Activated CD4-positive, alpha-beta T cell treated with anti-CD3 and anti-CD28 coated beads, Interleukin-2, Interleukin-6, amounts not matched to agents 100 ng/mL and 50 ng/mL, durations not matched to agents 16 hours and 8 hours (primary cell): ENCODE results near the gene CCDC191.

ENCODE experiments used
- DNase-seq: peaks from one replicate; pipeline ENCODE4 v3.0.0-alpha.2; 2020

Gene CCDC191

GRCh38 chr3:113952921-113953320, 103.4 kb downstream of the CCDC191 start:
- DNase-seq: no peak

GRCh38 chr3:113948015-113948917, 108.1 kb downstream of the CCDC191 start:
- DNase-seq: peak; percentile 34

GRCh38 chr3:113947372-113948014, 108.8 kb downstream of the CCDC191 start, which contains the start of gene ZDHHC23:
TSS of gene ZDHHC23 (plus strand) at chr3:113948013. CDS start at chr3:113948803, 790 bp downstream.
- DNase-seq: peak; percentile 62

GRCh38 chr3:113946831-113947230, 109.5 kb downstream of the CCDC191 start:
- no peak for DNase-seq

- DNase-seq: no peak
These were observed 128.8 kb downstream of the CCDC191 start for GRCh38 chr3:113927556-113927955.

GRCh38 chr3:113914646-113915045, 141.7 kb downstream of the CCDC191 start:
- no peak for DNase-seq
